Keratinocyte (primary cell): ENCODE results near the gene NFE2L1. TPM values are rescaled to one million over a fixed set of nuclear protein-coding genes. Genes with fewer than 3 reads are reported as not detected.
A peak's percentile ranks its signal among the peaks of the same experiment; 100 is the strongest.
"Not testable (repeated sequence)": the region's sequence is repeated elsewhere in the genome, so short reads cannot be mapped to it uniquely, and the experiment has no call there.

Experiments used
- DNase-seq: peaks from one replicate; pipeline ENCODE4 v3.0.0-alpha.2; 2011; ENCODE audit warnings: low read depth, missing footprints, low spot score
- FAIRE-seq: peaks from 2 replicates; lab custom pipeline; 2011; peaks lifted over from hg19 to GRCh38; lab: Jason Lieb, UNC
- H2AFZ ChIP-seq: 2 replicates; pipeline ENCODE4 v1.6.0; 2012; ENCODE audit warnings: low read length, control low read depth, inconsistent platforms; ENCODE audit not compliant: control insufficient read depth
- H3K27ac ChIP-seq: 2 replicates; pipeline ENCODE4 v1.5.1; 2011; ENCODE audit warnings: low read length; ENCODE audit not compliant: control insufficient read depth, insufficient read depth
- H3K27me3 ChIP-seq: 3 replicates; pipeline ENCODE4 v1.6.0; 2011; ENCODE audit warnings: low read length; ENCODE audit not compliant: control insufficient read depth, insufficient read depth; ENCODE audit errors: extremely low read depth
- H3K36me3 ChIP-seq, 2 experiments: 2 replicates in 1 of 2; 3 replicates in 1 of 2; pipeline ENCODE4 v1.5.1; 2011; ENCODE audit warnings: low read length in 2 of 2, mild to moderate bottlenecking in 1 of 2; ENCODE audit not compliant: control insufficient read depth in 2 of 2, insufficient read depth in 2 of 2; ENCODE audit errors: extremely low read depth in 1 of 2
- H3K4me1 ChIP-seq: 3 replicates; pipeline ENCODE4 v1.5.1; 2011; ENCODE audit warnings: low read length; ENCODE audit not compliant: control insufficient read depth, insufficient read depth; ENCODE audit errors: extremely low read depth
- H3K4me2 ChIP-seq: 3 replicates; pipeline ENCODE4 v1.6.0; 2011; ENCODE audit warnings: low read depth, low read length; ENCODE audit not compliant: control insufficient read depth, insufficient read depth; ENCODE audit errors: extremely low read depth
- H3K4me3 ChIP-seq, 3 experiments: fragments of 200-600 bp in 1 of 3; sonication (generic) in 1 of 3; 2 replicates in 2 of 3; 3 replicates in 1 of 3; pipeline ENCODE4 v1.5.1; 2011 to 2016; ENCODE audit warnings: low read length in 3 of 3, mild to moderate bottlenecking in 3 of 3, control low read depth in 2 of 3, inconsistent platforms in 1 of 3, low read depth in 1 of 3, mixed read lengths in 1 of 3, mixed run types in 1 of 3, moderate library complexity in 1 of 3; ENCODE audit not compliant: control insufficient read depth in 2 of 3, insufficient read depth in 2 of 3; ENCODE audit errors: extremely low read depth in 1 of 3
- H3K79me2 ChIP-seq: 2 replicates; pipeline ENCODE4 v1.6.0; 2012; ENCODE audit warnings: low read length; ENCODE audit not compliant: control insufficient read depth, insufficient read depth
- H3K9ac ChIP-seq: 3 replicates; pipeline ENCODE4 v1.6.0; 2011; ENCODE audit warnings: low read length; ENCODE audit not compliant: control insufficient read depth, insufficient read depth; ENCODE audit errors: extremely low read depth
- H3K9me1 ChIP-seq: 3 replicates; pipeline ENCODE4 v1.6.0; 2011; ENCODE audit warnings: low read length; ENCODE audit not compliant: control insufficient read depth, insufficient read depth; ENCODE audit errors: extremely low read depth
- H3K9me3 ChIP-seq: 2 replicates; pipeline ENCODE4 v1.5.1; 2012; ENCODE audit warnings: low read depth, low read length; ENCODE audit not compliant: control insufficient read depth
- H4K20me1 ChIP-seq: 3 replicates; pipeline ENCODE4 v1.6.0; 2011; ENCODE audit warnings: low read length; ENCODE audit not compliant: control insufficient read depth, insufficient read depth; ENCODE audit errors: extremely low read depth
- CTCF ChIP-seq, 3 experiments: IDR thresholded peaks in 1 of 3; conservative IDR thresholded peaks in 1 of 3; optimal IDR thresholded peaks in 1 of 3; 2 replicates in 2 of 3; 3 replicates in 1 of 3; pipeline versions ENCODE3 to v1.5.1; 2011; ENCODE audit warnings: low read length in 3 of 3, mild to moderate bottlenecking in 3 of 3, moderate library complexity in 2 of 3, control low read depth in 1 of 3, inconsistent platforms in 1 of 3; ENCODE audit not compliant: insufficient read depth in 2 of 3; ENCODE audit errors: extremely low read depth in 1 of 3
- EZH2 ChIP-seq: IDR thresholded peaks from one replicate; pipeline ENCODE4 v1.6.1; 2012; ENCODE audit warnings: inconsistent platforms, mild to moderate bottlenecking, low read length, moderate library complexity
- dilution Hi-C: fragments of 300-500 bp; cut with MboI; formaldehyde crosslinking; loops from one replicate; pipeline ENCODE4 v1.7.0; 2020; ENCODE audit warnings: low sequenced_read_pairs; ENCODE audit not compliant: extremely low pct_ligation_motif_present
- polyA plus RNA-seq, 5 experiments: library from polyadenylated mRNA; depleted of rRNA in 3 of 5; stranded (reverse) in 3 of 5; stranded (forward) in 1 of 5; unstranded in 1 of 5; fragments of >200 nt; gene quantifications; 1 replicate in 1 of 5; 2 replicates in 3 of 5; 3 replicates in 1 of 5; pipeline versions ENCODE4 v1.2.1 to v1.2.3, GENCODE V29; 2011 to 2012; ENCODE audit warnings: missing spikeins in 2 of 5, low read depth in 1 of 5, low replicate concordance in 1 of 5

Gene NFE2L1
- polyA plus RNA-seq, 1 donor (not counting 4 experiments of a cell fraction or from before 2014, with no cell fraction given), result 208 TPM

- no peaks in the 10 kb centered on the region for H3K9me1 ChIP-seq
- no peaks in the 10 kb centered on the region for H3K27me3 ChIP-seq
- no peak for FAIRE-seq
- H3K4me3 ChIP-seq, result no peak overlapping the region
- H2AFZ ChIP-seq, result no peak overlapping the region
- H3K9me3 ChIP-seq, result no peaks in the 10 kb centered on the region
- no peaks in the 10 kb centered on the region for H4K20me1 ChIP-seq
- no peak overlapping the region for H3K27ac ChIP-seq
- peaks cover 1% of the 10 kb centered on the region for H3K79me2 ChIP-seq
- TF ChIP-seq CTCF (optimal IDR thresholded peaks at IDR 0.05 in 1 of 3, IDR thresholded peaks at IDR 0.05 in 1 of 3, conservative IDR thresholded peaks at IDR 0.05 in 1 of 3; ENCODE audit: extremely low read depth in 1 of 3, insufficient read depth in 2 of 3, low read length in 3 of 3) (no peak), EZH2 (no peak)
- peaks cover 11 to 30% of the 10 kb centered on the region in 2 experiments for H3K36me3 ChIP-seq
- no peak overlapping the region for H3K4me2 ChIP-seq
- DNase-seq, result no peak
- no peak overlapping the region for H3K9ac ChIP-seq
- dilution Hi-C loops, result no loop called here
- H3K4me1 ChIP-seq, result peaks cover 16% of the 10 kb centered on the region
Measured at GRCh38 chr17:48067245-48067644, 19.1 kb downstream of the NFE2L1 start.

DNA sequence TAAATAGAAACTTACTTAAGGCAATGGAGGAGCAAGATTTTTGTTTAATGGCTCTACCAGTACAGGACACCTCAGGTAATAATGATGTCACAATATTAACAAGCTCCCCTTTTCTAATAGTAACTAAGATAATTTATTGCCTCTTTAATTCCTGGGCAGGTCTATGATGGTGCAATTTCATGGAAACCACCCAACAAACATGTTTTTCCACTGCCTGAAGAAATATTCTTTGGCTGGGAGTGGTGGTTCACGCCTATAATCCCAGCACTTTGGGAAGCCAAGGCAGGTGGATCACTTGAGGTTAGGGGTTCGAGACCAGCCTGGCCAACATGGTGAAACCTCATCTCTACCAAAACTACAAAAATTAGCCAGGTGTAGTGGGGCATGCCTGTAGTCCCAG, 19.6 kb downstream of the NFE2L1 start:
- dilution Hi-C loops, FAIRE-seq: not testable (repeated sequence)
- H3K36me3 ChIP-seq, result peaks cover 9 to 27% of the 10 kb centered on the region in 2 experiments

GRCh38 chr17:48068491-48068961, 20.4 kb downstream of the NFE2L1 start:
- Histone ChIP-seq H3K36me3 (peaks cover 10 to 32% of the 10 kb centered on the region in 2 experiments), H3K4me2 (no peak overlapping the region), H3K9me1 (no peaks in the 10 kb centered on the region), H3K9ac (no peak overlapping the region), H3K9me3 (no peaks in the 10 kb centered on the region), H2AFZ (no peak overlapping the region), H4K20me1 (no peaks in the 10 kb centered on the region), H3K79me2 (peaks cover 1% of the 10 kb centered on the region), H3K4me3 (no peak overlapping the region), H3K4me1 (peaks cover 16% of the 10 kb centered on the region), H3K27me3 (no peaks in the 10 kb centered on the region), H3K27ac (no peak overlapping the region)
- DNase-seq (no peak), FAIRE-seq (no peak)
- dilution Hi-C loops, result no loop called here
- TF ChIP-seq EZH2 (no peak), CTCF (optimal IDR thresholded peaks at IDR 0.05 in 1 of 3, IDR thresholded peaks at IDR 0.05 in 1 of 3, conservative IDR thresholded peaks at IDR 0.05 in 1 of 3; ENCODE audit: extremely low read depth in 1 of 3, insufficient read depth in 2 of 3, low read length in 3 of 3) (peak; percentile 33 to 65 (median 52))

More for the DNA sequence above, 19.6 kb downstream of the NFE2L1 start:
- not testable (repeated sequence) for H3K9ac ChIP-seq, DNase-seq, H3K9me3 ChIP-seq, H3K9me1 ChIP-seq, H3K27me3 ChIP-seq, H3K4me2 ChIP-seq, H4K20me1 ChIP-seq, H3K4me3 ChIP-seq, H2AFZ ChIP-seq, H3K79me2 ChIP-seq
- peak overlapping the region; percentile 34 for H3K27ac ChIP-seq
- H3K4me1 ChIP-seq, result peaks cover 16% of the 10 kb centered on the region
